HUES64 (cell line): Measurements from ENCODE around the gene RPL27A.
A peak's percentile ranks its signal among the peaks of the same experiment; 100 is the strongest.

ENCODE experiments used
- H3K27ac ChIP-seq: 2 replicates; pipeline ENCODE4 v1.7.0; 2013; ENCODE audit warnings: low read depth, low read length, inconsistent platforms
- H3K27me3 ChIP-seq: 2 replicates; pipeline ENCODE4 v1.6.1; 2013; ENCODE audit warnings: mild to moderate bottlenecking, low read length; ENCODE audit not compliant: insufficient read depth
- H3K36me3 ChIP-seq: 2 replicates; pipeline ENCODE4 v1.6.1; 2013; ENCODE audit warnings: mild to moderate bottlenecking, low read length; ENCODE audit not compliant: insufficient read depth
- H3K4me1 ChIP-seq: 2 replicates; pipeline ENCODE4 v1.6.1; 2013; ENCODE audit warnings: mild to moderate bottlenecking, low read length, moderate library complexity; ENCODE audit not compliant: insufficient read depth
- H3K4me3 ChIP-seq: 2 replicates; pipeline ENCODE4 v1.5.1; 2013; ENCODE audit warnings: mild to moderate bottlenecking, low read length, moderate library complexity
- H3K9ac ChIP-seq: 2 replicates; pipeline ENCODE4 v1.6.1; 2013; ENCODE audit warnings: mild to moderate bottlenecking, low read depth, low read length
- H3K9me3 ChIP-seq: 2 replicates; pipeline ENCODE4 v1.6.1; 2013; ENCODE audit warnings: low read depth, low read length; ENCODE audit not compliant: insufficient read depth
- WGBS: fragments of 150-250, 120-280 bp; methylation state at CpG from one replicate; pipeline ENCODE4 v1.1.7; 2013; ENCODE audit warnings: missing lambda C conversion rate; 5-methylcytosine and 5-hydroxymethylcytosine counted together

Gene RPL27A

GRCh38 chr11:8713760-8714454 lies 31.3 kb downstream of the RPL27A start:
- 90% methylated on average over 8 of the region's 8 CpGs for WGBS
- Histone ChIP-seq H3K36me3 (peaks cover 36% of the 10 kb centered on the region; the same call in 1 of the 2 replicates), H3K9ac (no peak overlapping the region)

GRCh38 chr11:8714622-8715225 lies 32.1 kb downstream of the RPL27A start:
- 90% methylated on average over 4 of the region's 4 CpGs for WGBS
- Histone ChIP-seq H3K9me3 (no peaks in the 10 kb centered on the region), H3K27ac (no peak overlapping the region), H3K4me1 (peaks cover 22% of the 10 kb centered on the region; the same call in 1 of the 2 replicates), H3K9ac (no peak overlapping the region), H3K36me3 (peaks cover 36% of the 10 kb centered on the region; the same call in 1 of the 2 replicates), H3K27me3 (no peaks in the 10 kb centered on the region), H3K4me3 (no peak overlapping the region)

More at GRCh38 chr11:8713760-8714454, 31.3 kb downstream of the RPL27A start:
- Histone ChIP-seq H3K9me3 (no peaks in the 10 kb centered on the region), H3K27me3 (no peaks in the 10 kb centered on the region), H3K4me1 (peaks cover 15% of the 10 kb centered on the region; the same call in 1 of the 2 replicates), H3K27ac (no peak overlapping the region; the same call in 1 of the 2 replicates), H3K4me3 (no peak overlapping the region)

GRCh38 chr11:8715501-8715900 lies 32.9 kb downstream of the RPL27A start:
- H3K36me3 ChIP-seq, result peaks cover 35% of the 10 kb centered on the region; the same call in 1 of the 2 replicates
- no peak overlapping the region for H3K9ac ChIP-seq
- no peaks in the 10 kb centered on the region for H3K27me3 ChIP-seq
- no peak overlapping the region for H3K4me3 ChIP-seq
- peaks cover 24% of the 10 kb centered on the region; the same call in 1 of the 2 replicates for H3K4me1 ChIP-seq
- H3K27ac ChIP-seq, result no peak overlapping the region
- 94% methylated on average over 15 of the region's 15 CpGs for WGBS
- H3K9me3 ChIP-seq, result no peaks in the 10 kb centered on the region

GRCh38 chr11:8717544-8717875 lies 34.9 kb downstream of the RPL27A start:
- Histone ChIP-seq H3K9ac (no peak overlapping the region), H3K36me3 (peaks cover 28% of the 10 kb centered on the region; the same call in 1 of the 2 replicates), H3K27ac (peak overlapping the region; percentile 60; the same call in 1 of the 2 replicates), H3K9me3 (no peaks in the 10 kb centered on the region), H3K4me1 (peaks cover 44% of the 10 kb centered on the region), H3K4me3 (no peak overlapping the region), H3K27me3 (no peaks in the 10 kb centered on the region)
- 88% methylated on average over 8 of the region's 9 CpGs for WGBS

GRCh38 chr11:8717876-8718753 lies 35.5 kb downstream of the RPL27A start:
- Histone ChIP-seq H3K9me3 (no peaks in the 10 kb centered on the region), H3K9ac (peak overlapping the region; percentile 45; the same call in 1 of the 2 replicates), H3K4me1 (peaks cover 45% of the 10 kb centered on the region), H3K36me3 (peaks cover 26% of the 10 kb centered on the region; the same call in 1 of the 2 replicates), H3K27ac (peak overlapping the region; percentile 60), H3K4me3 (no peak overlapping the region), H3K27me3 (no peaks in the 10 kb centered on the region)
- 71% methylated on average over 7 of the region's 11 CpGs for WGBS

GRCh38 chr11:8719211-8719649 lies 36.6 kb downstream of the RPL27A start:
- WGBS, result 81% methylated on average over 4 of the region's 4 CpGs
- H3K9me3 ChIP-seq, result no peaks in the 10 kb centered on the region
- H3K4me1 ChIP-seq, result peaks cover 52% of the 10 kb centered on the region
- H3K9ac ChIP-seq, result no peak overlapping the region
- no peak overlapping the region; the same call in 1 of the 2 replicates for H3K27ac ChIP-seq
- no peak overlapping the region for H3K4me3 ChIP-seq
- peaks cover 18% of the 10 kb centered on the region; the same call in 1 of the 2 replicates for H3K36me3 ChIP-seq
- no peaks in the 10 kb centered on the region for H3K27me3 ChIP-seq

GRCh38 chr11:8719721-8720120 lies 37.1 kb downstream of the RPL27A start:
- 88% methylated on average over 3 of the region's 3 CpGs for WGBS

GRCh38 chr11:8720352-8720751 lies 37.8 kb downstream of the RPL27A start:
- WGBS, result 92% methylated on average over 3 of the region's 3 CpGs
- H3K9me3 ChIP-seq, result no peaks in the 10 kb centered on the region
- H3K4me3 ChIP-seq, result no peak overlapping the region
- H3K36me3 ChIP-seq, result peaks cover 8% of the 10 kb centered on the region; the same call in 1 of the 2 replicates
- peaks cover 52% of the 10 kb centered on the region for H3K4me1 ChIP-seq
- no peak overlapping the region for H3K9ac ChIP-seq
- no peak overlapping the region for H3K27ac ChIP-seq
- no peaks in the 10 kb centered on the region for H3K27me3 ChIP-seq

More at GRCh38 chr11:8719721-8720120, 37.1 kb downstream of the RPL27A start:
- H3K36me3 ChIP-seq, result peaks cover 13% of the 10 kb centered on the region; the same call in 1 of the 2 replicates
- H3K27ac ChIP-seq, result no peak overlapping the region
- no peak overlapping the region for H3K4me3 ChIP-seq
- H3K27me3 ChIP-seq, result no peaks in the 10 kb centered on the region
- H3K4me1 ChIP-seq, result peaks cover 52% of the 10 kb centered on the region
- no peak overlapping the region for H3K9ac ChIP-seq
- no peaks in the 10 kb centered on the region for H3K9me3 ChIP-seq

GRCh38 chr11:8720868-8721608 lies 38.4 kb downstream of the RPL27A start:
- Histone ChIP-seq H3K36me3 (peaks cover 12% of the 10 kb centered on the region; the same call in 1 of the 2 replicates), H3K4me1 (peaks cover 52% of the 10 kb centered on the region), H3K9me3 (no peaks in the 10 kb centered on the region), H3K27ac (no peak overlapping the region; the same call in 1 of the 2 replicates), H3K9ac (no peak overlapping the region), H3K27me3 (no peaks in the 10 kb centered on the region), H3K4me3 (no peak overlapping the region)
- WGBS, result 82% methylated on average over 5 of the region's 5 CpGs
